Measurements from ENCODE around the gene HAAO. TPM values are rescaled to one million over a fixed set of nuclear protein-coding genes. Genes with fewer than 3 reads are reported as not detected.

Gene HAAO
- total RNA-seq, 2 experiments from 2014 or later = 0.41 to 0.52 TPM

GRCh38 chr2:42771546-42772153, 20.7 kb downstream of the HAAO start:
- Mint-ChIP-seq H3K27me3 (ENCODE audit: low read depth) (no peaks in the 10 kb centered on the region), H3K4me1 (ENCODE audit: low read depth) (peaks cover 12% of the 10 kb centered on the region), H3K4me3 (no peak overlapping the region), H3K9me3 (no peaks in the 10 kb centered on the region), H3K36me3 (ENCODE audit: low read depth) (no peaks in the 10 kb centered on the region), H3K27ac (no peak overlapping the region)
- no peak for DNase-seq
- CTCF ChIA-PET = interaction anchor here (0.6 kb wide), 1 partner anchor 531 kb away, joined by 3 read pairs; no protein-coding TSS in a partner anchor
- intact Hi-C loops (cut with micrococcal nuclease) = no loop called here

- Mint-ChIP-seq H3K27me3 (ENCODE audit: low read depth) (no peaks in the 10 kb centered on the region), H3K9me3 (no peaks in the 10 kb centered on the region), H3K36me3 (ENCODE audit: low read depth) (no peaks in the 10 kb centered on the region), H3K4me3 (no peak overlapping the region), H3K4me1 (ENCODE audit: low read depth) (peaks cover 5% of the 10 kb centered on the region), H3K27ac (no peak overlapping the region)
- CTCF ChIA-PET = no interaction called here
- intact Hi-C loops (cut with micrococcal nuclease) = no loop called here
- DNase-seq = peak; percentile 6
These were observed 21.9 kb downstream of the HAAO start for GRCh38 chr2:42770288-42771131.

GRCh38 chr2:42769583-42770287, 22.6 kb downstream of the HAAO start:
- Mint-ChIP-seq H3K4me1 (ENCODE audit: low read depth) (no peaks in the 10 kb centered on the region), H3K4me3 (no peak overlapping the region), H3K9me3 (no peaks in the 10 kb centered on the region), H3K36me3 (ENCODE audit: low read depth) (no peaks in the 10 kb centered on the region), H3K27me3 (ENCODE audit: low read depth) (no peaks in the 10 kb centered on the region), H3K27ac (no peak overlapping the region)
- CTCF ChIA-PET = no interaction called here
- peak; percentile 0 for DNase-seq
- intact Hi-C loops (cut with micrococcal nuclease) = no loop called here

- CTCF ChIA-PET = interaction anchor here (0.8 kb wide), 1 partner anchor 255 kb away, joined by 3 read pairs; no protein-coding TSS in a partner anchor
- DNase-seq = peak; percentile 1
- Mint-ChIP-seq H3K9me3 (no peaks in the 10 kb centered on the region), H3K27ac (no peak overlapping the region), H3K4me3 (no peak overlapping the region), H3K4me1 (ENCODE audit: low read depth) (no peaks in the 10 kb centered on the region), H3K27me3 (ENCODE audit: low read depth) (no peaks in the 10 kb centered on the region), H3K36me3 (ENCODE audit: low read depth) (no peaks in the 10 kb centered on the region)
- intact Hi-C loops (cut with micrococcal nuclease) = no loop called here
These were observed 23.6 kb downstream of the HAAO start for GRCh38 chr2:42768706-42769256.

GRCh38 chr2:42767899-42768705, 24.3 kb downstream of the HAAO start:
- Mint-ChIP-seq H3K36me3 (ENCODE audit: low read depth) (no peaks in the 10 kb centered on the region), H3K4me1 (ENCODE audit: low read depth) (no peaks in the 10 kb centered on the region), H3K4me3 (no peak overlapping the region), H3K9me3 (no peaks in the 10 kb centered on the region), H3K27ac (no peak overlapping the region), H3K27me3 (ENCODE audit: low read depth) (no peaks in the 10 kb centered on the region)
- CTCF ChIA-PET = interaction anchor here (0.8 kb wide), 2 partner anchors 59 to 254 kb away, joined by 3 read pairs; no protein-coding TSS in a partner anchor
- no peak for DNase-seq
- intact Hi-C loops (cut with micrococcal nuclease) = no loop called here

GRCh38 chr2:42767080-42767898, 25.1 kb downstream of the HAAO start:
- H3K27me3 Mint-ChIP-seq (ENCODE audit: low read depth) = no peaks in the 10 kb centered on the region
- no peak for DNase-seq
- H3K36me3 Mint-ChIP-seq (ENCODE audit: low read depth) = no peaks in the 10 kb centered on the region
- CTCF ChIA-PET = interaction anchor here (0.8 kb wide), 1 partner anchor 60 kb away, joined by 3 read pairs; no protein-coding TSS in a partner anchor
- H3K4me3 Mint-ChIP-seq = no peak overlapping the region
- H3K4me1 Mint-ChIP-seq (ENCODE audit: low read depth) = no peaks in the 10 kb centered on the region
- H3K9me3 Mint-ChIP-seq = no peaks in the 10 kb centered on the region
- intact Hi-C loops (cut with micrococcal nuclease) = no loop called here
- no peak overlapping the region for H3K27ac Mint-ChIP-seq

GRCh38 chr2:42765686-42766085, 26.7 kb downstream of the HAAO start:
- no peaks in the 10 kb centered on the region for H3K4me1 Mint-ChIP-seq (ENCODE audit: low read depth)
- CTCF ChIA-PET = no interaction called here

GRCh38 chr2:42764901-42765300, 27.5 kb downstream of the HAAO start:
- no peak for DNase-seq
- H3K27ac Mint-ChIP-seq = no peak overlapping the region
- no peaks in the 10 kb centered on the region for H3K9me3 Mint-ChIP-seq
- intact Hi-C loops (cut with micrococcal nuclease) = no loop called here
- no peaks in the 10 kb centered on the region for H3K27me3 Mint-ChIP-seq (ENCODE audit: low read depth)
- H3K4me3 Mint-ChIP-seq = no peak overlapping the region
- CTCF ChIA-PET = no interaction called here
- H3K36me3 Mint-ChIP-seq (ENCODE audit: low read depth) = no peaks in the 10 kb centered on the region
- H3K4me1 Mint-ChIP-seq (ENCODE audit: low read depth) = no peaks in the 10 kb centered on the region

More at GRCh38 chr2:42765686-42766085, 26.7 kb downstream of the HAAO start:
- no peak for DNase-seq
- no peak overlapping the region for H3K27ac Mint-ChIP-seq
- no peaks in the 10 kb centered on the region for H3K9me3 Mint-ChIP-seq
- no peaks in the 10 kb centered on the region for H3K27me3 Mint-ChIP-seq (ENCODE audit: low read depth)
- intact Hi-C loops (cut with micrococcal nuclease) = no loop called here
- H3K36me3 Mint-ChIP-seq (ENCODE audit: low read depth) = no peaks in the 10 kb centered on the region
- no peak overlapping the region for H3K4me3 Mint-ChIP-seq

GRCh38 chr2:42764096-42764495, 28.3 kb downstream of the HAAO start, which contains the start of gene OXER1:
Gene OXER1 (minus strand): TSS chr2:42764135. CDS start chr2:42764062, 73 bp downstream.
- no peaks in the 10 kb centered on the region for H3K9me3 Mint-ChIP-seq
- H3K27ac Mint-ChIP-seq = no peak within 1 kb of the TSS
- H3K36me3 Mint-ChIP-seq (ENCODE audit: low read depth) = no peaks in the 10 kb centered on the region
- no peaks in the 10 kb centered on the region for H3K4me1 Mint-ChIP-seq (ENCODE audit: low read depth)
- H3K27me3 Mint-ChIP-seq (ENCODE audit: low read depth) = no peaks in the 10 kb centered on the region
- no peak for DNase-seq
- CTCF ChIA-PET = interaction anchor here (0.6 kb wide), 1 partner anchor 74 kb away, joined by 3 read pairs; no protein-coding TSS in a partner anchor
- no peak within 1 kb of the TSS for H3K4me3 Mint-ChIP-seq
- intact Hi-C loops (cut with micrococcal nuclease) = no loop called here

- CTCF ChIA-PET = no interaction called here
- intact Hi-C loops (cut with micrococcal nuclease) = no loop called here
- DNase-seq = no peak
- Mint-ChIP-seq H3K4me3 (no peak overlapping the region), H3K9me3 (no peaks in the 10 kb centered on the region), H3K36me3 (ENCODE audit: low read depth) (no peaks in the 10 kb centered on the region), H3K4me1 (ENCODE audit: low read depth) (no peaks in the 10 kb centered on the region), H3K27me3 (ENCODE audit: low read depth) (no peaks in the 10 kb centered on the region), H3K27ac (no peak overlapping the region)
These were observed 29.3 kb downstream of the HAAO start for GRCh38 chr2:42762823-42763804.
